ENCODE results near the gene RNF130. TPM values are rescaled to one million over a fixed set of nuclear protein-coding genes. Genes with fewer than 3 reads are reported as not detected.

RNF130 gene
- polyA plus RNA-seq, 1 donor from 2014 or later = 48.7 TPM

GRCh38 chr5:179912951-179913350, 158.6 kb downstream of the RNF130 start:
- H3K4me3 ChIP-seq (ENCODE audit: low read length) = no peak overlapping the region

DNA sequence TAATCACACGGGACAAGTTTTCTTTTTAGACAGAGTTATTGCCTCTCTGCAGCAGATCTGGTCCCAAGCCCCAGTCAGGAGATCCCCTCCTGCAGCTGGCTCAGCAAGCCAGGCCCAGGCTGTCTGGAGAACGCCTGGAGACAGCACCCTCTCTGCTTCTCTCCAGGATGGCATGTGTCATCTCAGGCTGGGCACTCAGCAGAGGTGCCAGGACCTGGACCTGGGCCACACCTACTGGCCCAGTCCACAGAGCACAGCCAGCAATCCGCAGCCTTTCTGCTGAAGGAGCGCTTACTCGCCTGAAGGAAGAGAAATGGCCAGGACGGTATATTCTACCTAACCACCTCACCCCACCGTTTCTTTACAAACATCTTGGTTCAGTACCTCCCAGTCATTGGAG, 159.2 kb downstream of the RNF130 start:
- H3K9ac ChIP-seq (ENCODE audit: low read length) = no peak overlapping the region
- no peak overlapping the region for H3K4me3 ChIP-seq (ENCODE audit: low read length)
- H3K4me2 ChIP-seq (ENCODE audit: low read length) = no peak overlapping the region
- no peak overlapping the region for H3K27ac ChIP-seq (ENCODE audit: low read length)
- no peaks in the 10 kb centered on the region for H3K9me3 ChIP-seq (ENCODE audit: low read length)
- no peaks in the 10 kb centered on the region for H3K27me3 ChIP-seq (ENCODE audit: insufficient read depth, low read depth, low read length)
- no peaks in the 10 kb centered on the region for H3F3A ChIP-seq (ENCODE audit: insufficient read depth, low read length, poor library complexity, severe bottlenecking)
- no peak overlapping the region for H2AFZ ChIP-seq (ENCODE audit: low read depth, low read length)
- H3K79me2 ChIP-seq (replicated peaks; ENCODE audit: insufficient read depth, low read length) = no peaks in the 10 kb centered on the region
- H3K36me3 ChIP-seq (ENCODE audit: insufficient read depth, low read length) = no peaks in the 10 kb centered on the region
- no peaks in the 10 kb centered on the region for H3K9me2 ChIP-seq (ENCODE audit: insufficient read depth, low read length)
- TF ChIP-seq RAD21 (conservative IDR thresholded peaks at IDR 0.05) = no peak
- H4K20me1 ChIP-seq (ENCODE audit: insufficient read depth) = no peaks in the 10 kb centered on the region

More at GRCh38 chr5:179912951-179913350, 158.6 kb downstream of the RNF130 start:
- Histone ChIP-seq H3K27me3 (ENCODE audit: insufficient read depth, low read depth, low read length) (no peaks in the 10 kb centered on the region), H3F3A (ENCODE audit: insufficient read depth, low read length, poor library complexity, severe bottlenecking) (no peaks in the 10 kb centered on the region), H4K20me1 (ENCODE audit: insufficient read depth) (no peaks in the 10 kb centered on the region), H3K4me2 (ENCODE audit: low read length) (no peak overlapping the region), H3K27ac (ENCODE audit: low read length) (no peak overlapping the region), H3K36me3 (ENCODE audit: insufficient read depth, low read length) (no peaks in the 10 kb centered on the region), H3K9me3 (ENCODE audit: low read length) (no peaks in the 10 kb centered on the region), H3K9ac (ENCODE audit: low read length) (no peak overlapping the region), H3K79me2 (replicated peaks; ENCODE audit: insufficient read depth, low read length) (no peaks in the 10 kb centered on the region), H2AFZ (ENCODE audit: low read depth, low read length) (no peak overlapping the region), H3K9me2 (ENCODE audit: insufficient read depth, low read length) (no peaks in the 10 kb centered on the region)
- TF ChIP-seq TAF1 (IDR thresholded peaks at IDR 0.05; ENCODE audit: low read depth) (no peak), MXI1 (conservative IDR thresholded peaks at IDR 0.05; ENCODE audit: poor library complexity, severe bottlenecking) (no peak), SMC3 (conservative IDR thresholded peaks at IDR 0.05; ENCODE audit: poor library complexity) (no peak), EZH2 (IDR thresholded peaks at IDR 0.05; ENCODE audit: borderline replicate concordance, insufficient read depth, low read length, poor library complexity, severe bottlenecking) (no peak), EP300 (conservative IDR thresholded peaks at IDR 0.05; ENCODE audit: poor library complexity, severe bottlenecking) (no peak), POLR2AphosphoS5 (IDR thresholded peaks at IDR 0.05) (no peak), CTCF (IDR thresholded peaks at IDR 0.05; ENCODE audit: poor library complexity, severe bottlenecking) (no peak), RAD21 (conservative IDR thresholded peaks at IDR 0.05) (no peak)
- TF ChIP-seq, protein P1, sequence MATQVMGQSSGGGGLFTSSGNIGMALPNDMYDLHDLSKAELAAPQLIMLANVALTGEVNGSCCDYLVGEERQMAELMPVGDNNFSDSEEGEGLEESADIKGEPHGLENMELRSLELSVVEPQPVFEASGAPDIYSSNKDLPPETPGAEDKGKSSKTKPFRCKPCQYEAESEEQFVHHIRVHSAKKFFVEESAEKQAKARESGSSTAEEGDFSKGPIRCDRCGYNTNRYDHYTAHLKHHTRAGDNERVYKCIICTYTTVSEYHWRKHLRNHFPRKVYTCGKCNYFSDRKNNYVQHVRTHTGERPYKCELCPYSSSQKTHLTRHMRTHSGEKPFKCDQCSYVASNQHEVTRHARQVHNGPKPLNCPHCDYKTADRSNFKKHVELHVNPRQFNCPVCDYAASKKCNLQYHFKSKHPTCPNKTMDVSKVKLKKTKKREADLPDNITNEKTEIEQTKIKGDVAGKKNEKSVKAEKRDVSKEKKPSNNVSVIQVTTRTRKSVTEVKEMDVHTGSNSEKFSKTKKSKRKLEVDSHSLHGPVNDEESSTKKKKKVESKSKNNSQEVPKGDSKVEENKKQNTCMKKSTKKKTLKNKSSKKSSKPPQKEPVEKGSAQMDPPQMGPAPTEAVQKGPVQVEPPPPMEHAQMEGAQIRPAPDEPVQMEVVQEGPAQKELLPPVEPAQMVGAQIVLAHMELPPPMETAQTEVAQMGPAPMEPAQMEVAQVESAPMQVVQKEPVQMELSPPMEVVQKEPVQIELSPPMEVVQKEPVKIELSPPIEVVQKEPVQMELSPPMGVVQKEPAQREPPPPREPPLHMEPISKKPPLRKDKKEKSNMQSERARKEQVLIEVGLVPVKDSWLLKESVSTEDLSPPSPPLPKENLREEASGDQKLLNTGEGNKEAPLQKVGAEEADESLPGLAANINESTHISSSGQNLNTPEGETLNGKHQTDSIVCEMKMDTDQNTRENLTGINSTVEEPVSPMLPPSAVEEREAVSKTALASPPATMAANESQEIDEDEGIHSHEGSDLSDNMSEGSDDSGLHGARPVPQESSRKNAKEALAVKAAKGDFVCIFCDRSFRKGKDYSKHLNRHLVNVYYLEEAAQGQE (IDR thresholded peaks at IDR 0.05; ENCODE audit: borderline replicate concordance) = no peak

GRCh38 chr5:179909224-179909623, 162.3 kb downstream of the RNF130 start:
- no peak overlapping the region for H3K9ac ChIP-seq (ENCODE audit: low read length)
- H4K20me1 ChIP-seq (ENCODE audit: insufficient read depth) = no peaks in the 10 kb centered on the region
- no peaks in the 10 kb centered on the region for H3K27me3 ChIP-seq (ENCODE audit: insufficient read depth, low read depth, low read length)
- H3K36me3 ChIP-seq (ENCODE audit: insufficient read depth, low read length) = no peaks in the 10 kb centered on the region
- no peak for TF ChIP-seq EZH2 (IDR thresholded peaks at IDR 0.05; ENCODE audit: borderline replicate concordance, insufficient read depth, low read length, poor library complexity, severe bottlenecking)
- H3K79me2 ChIP-seq (replicated peaks; ENCODE audit: insufficient read depth, low read length) = peaks cover 8% of the 10 kb centered on the region
- H3K9me2 ChIP-seq (ENCODE audit: insufficient read depth, low read length) = no peaks in the 10 kb centered on the region
- no peak overlapping the region for H3K4me2 ChIP-seq (ENCODE audit: low read length)
- H2AFZ ChIP-seq (ENCODE audit: low read depth, low read length) = no peak overlapping the region
- H3F3A ChIP-seq (ENCODE audit: insufficient read depth, low read length, poor library complexity, severe bottlenecking) = no peaks in the 10 kb centered on the region
- no peaks in the 10 kb centered on the region for H3K9me3 ChIP-seq (ENCODE audit: low read length)
- H3K4me3 ChIP-seq (ENCODE audit: low read length) = no peak overlapping the region
- H3K27ac ChIP-seq (ENCODE audit: low read length) = no peak overlapping the region

Data from neural cell (in vitro differentiated cells).